HL-60/S4 treated with retinoic acid at 250 ng/mL for 4 days and 3 days (cell line): ENCODE results near the gene LTBP4.
"Not testable (repeated sequence)": the region's sequence is repeated elsewhere in the genome, so short reads cannot be mapped to it uniquely, and the experiment has no call there.

Experiments used
- in situ Hi-C: fragments of 300-500 bp; cut with MboI; formaldehyde crosslinking; loops from 2 replicates; pipeline ENCODE4 v1.7.0; 2022; ENCODE audit warnings: low sequenced_read_pairs

LTBP4 gene

DNA sequence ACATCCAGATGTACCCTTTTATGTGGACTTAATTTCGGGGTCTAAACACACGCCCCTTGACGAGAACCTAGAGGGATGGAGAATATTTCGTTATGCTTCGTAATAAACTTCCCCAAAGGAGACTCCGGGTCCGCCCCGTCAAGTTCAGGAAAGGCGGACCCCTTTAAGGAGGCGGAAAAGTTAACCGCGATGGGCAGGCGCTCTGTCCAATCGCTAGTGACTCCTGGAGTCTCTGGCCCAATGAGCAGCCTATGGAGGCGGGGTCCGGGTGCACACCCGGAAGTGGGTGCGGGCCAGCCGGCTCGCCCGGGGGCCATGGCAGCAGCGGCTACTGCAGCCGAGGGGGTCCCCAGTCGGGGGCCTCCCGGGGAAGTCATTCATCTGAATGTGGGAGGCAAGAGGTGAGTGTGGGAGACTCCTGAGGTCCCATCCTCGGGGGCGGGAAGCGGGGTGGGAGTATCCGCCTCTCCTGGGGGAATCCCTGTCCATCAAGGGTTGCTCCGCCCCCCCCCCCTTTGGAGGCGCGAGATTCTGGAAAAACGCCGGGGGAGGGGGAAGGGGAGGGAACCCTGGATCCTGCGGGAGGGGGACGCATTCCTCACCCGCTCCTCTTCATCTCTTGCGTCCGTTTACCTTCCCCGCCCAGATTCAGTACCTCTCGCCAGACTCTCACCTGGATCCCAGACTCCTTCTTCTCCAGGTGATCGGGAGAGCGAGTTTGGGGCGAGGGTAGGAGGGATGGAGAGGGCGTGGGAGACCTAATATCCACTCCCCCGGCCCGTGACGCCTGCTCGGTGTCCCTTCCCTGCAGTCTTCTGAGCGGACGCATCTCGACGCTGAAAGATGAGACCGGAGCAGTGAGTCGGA is 24.4 kb upstream of the LTBP4 start, which contains the start of gene SHKBP1:
Gene SHKBP1, plus strand, starts transcription at position 289 of the 867 bp plus-strand sequence. Its CDS starts 27 bp downstream, at position 316.
- in situ Hi-C loops: no loop called here

GRCh38 chr19:40578442-40578908 is 22.7 kb upstream of the LTBP4 start:
- in situ Hi-C loops: no loop called here

DNA sequence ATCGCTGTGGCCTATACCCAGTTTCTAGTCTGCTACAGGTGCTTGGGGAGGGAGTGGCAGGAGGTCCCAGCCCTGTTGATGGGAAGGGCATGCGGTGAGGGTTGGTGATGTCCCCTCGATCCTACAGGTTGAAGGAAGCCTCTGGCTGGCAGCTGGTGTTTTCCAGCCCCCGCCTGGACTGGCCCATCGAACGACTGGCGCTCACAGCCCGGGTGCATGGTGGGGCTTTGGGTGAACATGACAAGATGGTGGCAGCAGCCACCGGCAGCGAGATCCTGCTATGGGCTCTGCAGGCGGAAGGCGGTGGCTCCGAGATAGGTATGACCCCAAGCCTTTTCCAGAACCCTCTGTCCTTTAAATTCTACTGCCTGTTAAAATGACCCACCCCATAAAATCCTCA is 20.6 kb upstream of the LTBP4 start:
- in situ Hi-C loops: no loop called here

DNA sequence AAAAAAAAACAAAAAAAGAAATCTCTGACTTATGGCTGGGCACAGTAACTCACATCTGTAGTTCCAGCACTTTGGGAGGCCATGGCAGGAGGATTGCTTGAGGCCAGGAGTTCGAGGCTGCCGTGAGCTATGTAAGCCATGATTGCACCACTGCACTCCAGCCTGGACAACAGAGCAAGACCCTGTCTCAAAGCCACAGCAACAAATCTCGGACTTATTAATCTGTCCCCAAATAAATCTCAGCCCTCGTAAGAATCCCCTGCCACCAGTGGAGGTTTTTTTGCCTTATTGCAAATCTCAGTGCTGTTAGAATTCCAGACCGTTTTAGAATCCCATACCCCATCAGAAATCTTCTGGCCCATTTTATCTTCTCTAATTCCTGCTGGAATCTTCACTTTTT is 19.6 kb upstream of the LTBP4 start:
- in situ Hi-C loops: no loop called here

DNA sequence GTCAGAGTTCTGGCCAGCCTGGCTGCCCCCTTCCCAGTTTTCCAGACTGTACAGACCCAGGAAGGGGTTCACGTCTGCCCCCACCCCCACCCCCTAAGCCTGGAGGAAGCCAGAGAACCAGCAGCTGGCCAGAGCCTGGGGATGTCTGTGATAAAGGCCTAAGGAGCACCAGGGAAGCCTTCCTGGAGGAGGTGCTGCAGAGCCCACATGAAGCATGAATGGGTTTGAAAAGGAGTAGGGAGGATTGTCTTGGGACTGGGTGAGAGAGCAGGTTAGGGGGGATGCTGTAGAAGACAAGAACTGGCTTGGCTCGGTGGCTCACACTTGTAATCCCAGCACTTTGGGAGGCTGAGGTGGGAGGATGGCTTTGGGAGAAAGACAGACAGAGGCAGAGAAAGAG is 18.7 kb upstream of the LTBP4 start:
- in situ Hi-C loops: no loop called here

DNA sequence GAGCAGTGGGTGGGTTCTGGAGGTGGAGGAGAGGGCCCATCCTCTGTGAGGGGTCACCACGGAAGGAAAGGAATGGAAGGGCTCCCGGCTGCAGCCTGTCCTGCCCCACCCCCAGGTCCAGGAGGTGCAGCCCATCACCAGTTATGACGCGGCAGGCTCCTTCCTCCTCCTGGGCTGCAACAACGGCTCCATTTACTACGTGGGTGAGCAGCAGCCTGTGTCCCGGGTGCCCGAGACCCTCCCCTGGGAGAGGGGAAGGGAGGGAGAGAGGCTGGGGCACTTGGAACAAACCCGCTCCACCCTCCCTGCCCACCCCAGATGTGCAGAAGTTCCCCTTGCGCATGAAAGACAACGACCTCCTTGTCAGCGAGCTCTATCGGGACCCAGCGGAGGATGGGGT is 17.9 kb upstream of the LTBP4 start:
- in situ Hi-C loops: no loop called here

- in situ Hi-C loops: no loop called here
Observed at GRCh38 chr19:40584007-40584406, 17.2 kb upstream of the LTBP4 start.

DNA sequence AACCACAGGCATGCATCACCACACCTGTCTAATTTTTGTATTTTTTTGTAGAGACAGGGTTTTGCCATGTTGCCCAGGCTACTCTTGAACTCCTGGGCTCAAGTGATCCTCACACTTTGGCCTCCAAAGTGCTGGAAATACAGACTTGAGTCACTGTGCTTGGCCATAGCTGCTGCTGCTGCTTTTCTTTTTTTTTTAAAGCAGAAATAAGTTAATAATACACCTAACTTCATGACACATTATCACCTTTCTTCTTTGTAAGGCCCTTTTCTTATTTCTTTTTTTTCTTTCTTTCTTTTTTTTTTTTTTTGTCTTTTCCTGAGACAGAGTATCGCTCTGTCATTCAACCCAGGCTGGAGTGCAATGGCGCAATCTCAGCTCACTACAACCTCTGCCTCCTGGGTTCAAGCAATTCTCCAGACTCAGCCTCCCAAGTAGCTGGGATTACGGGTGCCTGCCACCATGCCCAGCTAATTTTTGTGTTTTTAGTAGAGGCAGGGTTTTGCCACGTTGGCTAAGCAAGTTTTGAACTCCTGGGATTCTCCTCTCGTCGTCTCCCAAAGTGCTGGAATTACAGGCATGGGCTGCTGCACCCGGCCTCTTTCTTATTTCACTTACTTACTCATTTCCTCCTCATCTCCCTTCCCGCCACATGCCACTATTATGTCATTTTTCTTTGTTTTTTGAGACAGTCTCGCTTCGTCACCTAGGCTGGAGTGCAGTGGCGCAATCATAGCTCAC is 15.8 kb upstream of the LTBP4 start:
- in situ Hi-C loops: no loop called here

- in situ Hi-C loops: no loop called here
Observed at GRCh38 chr19:40585982-40586422, 15.2 kb upstream of the LTBP4 start.

DNA sequence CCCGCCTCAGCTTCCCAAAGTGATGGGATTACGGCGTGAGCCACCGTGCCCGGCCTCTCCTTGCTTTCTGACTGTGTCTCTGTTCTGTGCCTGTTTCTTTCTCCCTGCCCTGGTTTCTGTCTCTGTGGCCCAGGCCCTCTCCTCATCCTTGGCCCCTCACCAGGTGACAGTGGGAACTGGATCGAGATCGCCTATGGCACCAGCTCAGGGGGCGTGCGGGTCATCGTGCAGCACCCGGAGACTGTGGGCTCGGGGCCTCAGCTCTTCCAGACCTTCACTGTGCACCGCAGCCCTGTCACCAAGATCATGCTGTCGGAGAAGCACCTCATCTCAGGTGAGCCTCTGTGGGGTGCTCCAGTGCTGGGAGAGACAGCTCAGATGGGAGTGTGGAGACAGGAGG is 14.6 kb upstream of the LTBP4 start:
- in situ Hi-C loops: no loop called here

- in situ Hi-C loops: no loop called here
Observed at GRCh38 chr19:40588110-40588854, 12.9 kb upstream of the LTBP4 start.

GRCh38 chr19:40588926-40589569 is 12.1 kb upstream of the LTBP4 start:
- in situ Hi-C loops: no loop called here

GRCh38 chr19:40589591-40590429 is 11.4 kb upstream of the LTBP4 start:
- in situ Hi-C loops: no loop called here

GRCh38 chr19:40590464-40591265 is 10.5 kb upstream of the LTBP4 start:
- in situ Hi-C loops: no loop called here

GRCh38 chr19:40591724-40592123 is 9.4 kb upstream of the LTBP4 start:
- in situ Hi-C loops: not testable (repeated sequence)

DNA sequence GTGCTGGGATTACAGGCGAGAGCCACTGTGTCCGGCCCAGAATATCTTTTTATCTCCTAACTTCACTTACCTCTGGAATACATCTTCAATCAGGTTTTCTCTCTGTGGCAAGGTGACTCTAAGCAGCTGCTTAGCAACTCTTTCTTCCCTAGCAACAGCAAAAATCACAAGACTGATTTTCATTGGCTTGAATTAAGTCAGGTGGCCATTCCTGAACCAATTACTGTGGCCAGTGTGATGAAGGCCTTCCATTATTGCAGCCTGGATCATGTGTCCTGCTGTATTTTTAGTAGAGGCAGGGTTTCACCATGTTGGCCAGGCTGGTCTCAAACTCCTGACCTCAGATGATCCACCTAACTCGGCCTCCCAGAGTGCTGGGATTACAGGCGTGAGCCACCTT is 9.0 kb upstream of the LTBP4 start:
- in situ Hi-C loops: no loop called here

GRCh38 chr19:40594255-40594654 is 6.9 kb upstream of the LTBP4 start:
- in situ Hi-C loops: no loop called here

GRCh38 chr19:40594657-40595091 is 6.5 kb upstream of the LTBP4 start:
- in situ Hi-C loops: no loop called here
